Neuronal stem cell (in vitro differentiated cells): Measurements from ENCODE around the gene PTPRG.
A peak's percentile ranks its signal among the peaks of the same experiment; 100 is the strongest.

Experiments used
- DNase-seq: peaks from one replicate; pipeline ENCODE4 v3.0.0-alpha.2; 2013; ENCODE audit warnings: low spot score
- H2AFZ ChIP-seq: one replicate; pipeline ENCODE4 v1.6.1; 2013; ENCODE audit warnings: mild to moderate bottlenecking, low read length, inconsistent platforms
- H2AK5ac ChIP-seq: 2 replicates; pipeline ENCODE4 v1.6.1; 2013; ENCODE audit warnings: low read depth, mild to moderate bottlenecking, inconsistent platforms, low read length, moderate library complexity, mixed read lengths
- H2BK120ac ChIP-seq: 2 replicates; pipeline ENCODE4 v1.6.1; 2013; ENCODE audit warnings: low read depth, mild to moderate bottlenecking, inconsistent platforms, low read length, moderate library complexity, mixed read lengths
- H2BK12ac ChIP-seq: one replicate; pipeline ENCODE4 v1.6.1; 2013; ENCODE audit warnings: low read length, inconsistent platforms
- H2BK15ac ChIP-seq: 2 replicates; pipeline ENCODE4 v1.6.1; 2013; ENCODE audit warnings: mild to moderate bottlenecking, low read length, inconsistent platforms, mixed read lengths
- H2BK5ac ChIP-seq: one replicate; pipeline ENCODE4 v1.6.1; 2013; ENCODE audit warnings: inconsistent platforms, mild to moderate bottlenecking, low read length, moderate library complexity
- H3K14ac ChIP-seq: one replicate; pipeline ENCODE4 v1.6.1; 2013; ENCODE audit warnings: low read length, inconsistent platforms
- H3K18ac ChIP-seq: 2 replicates; pipeline ENCODE4 v1.6.1; 2013; ENCODE audit warnings: low read length, inconsistent platforms
- H3K23ac ChIP-seq: 2 replicates; pipeline ENCODE4 v1.6.1; 2013; ENCODE audit warnings: low read depth, mild to moderate bottlenecking, mixed read lengths, low read length, inconsistent platforms; ENCODE audit not compliant: poor library complexity
- H3K27ac ChIP-seq: replicated peaks from 3 replicates; pipeline ENCODE4 v1.5.1; 2013; ENCODE audit warnings: low read length, inconsistent platforms
- H3K27me3 ChIP-seq, 3 experiments: 2 replicates each; pipeline ENCODE4 v1.6.1; 2013; ENCODE audit warnings: low read length in 3 of 3, mild to moderate bottlenecking in 2 of 3, inconsistent platforms in 1 of 3, low read depth in 1 of 3, mixed read lengths in 1 of 3, moderate library complexity in 1 of 3; ENCODE audit not compliant: control insufficient read depth in 3 of 3, insufficient read depth in 3 of 3
- H3K36me3 ChIP-seq, 2 donors: replicated peaks in 1 of 2; 2 replicates each; pipeline ENCODE4 v1.6.1; 2013; ENCODE audit warnings: low read length in 2 of 2; ENCODE audit not compliant: control insufficient read depth in 2 of 2, insufficient read depth in 2 of 2
- H3K4ac ChIP-seq: 2 replicates; pipeline ENCODE4 v1.6.1; 2013; ENCODE audit warnings: inconsistent platforms, mild to moderate bottlenecking, low read length, moderate library complexity
- H3K4me1 ChIP-seq, 2 donors: 1 replicate in 1 of 2; 2 replicates in 1 of 2; pipeline ENCODE4 v1.6.1; 2013; ENCODE audit warnings: low read length in 2 of 2, low read depth in 1 of 2; ENCODE audit not compliant: control insufficient read depth in 2 of 2, insufficient read depth in 1 of 2
- H3K4me2 ChIP-seq: one replicate; pipeline ENCODE4 v1.6.1; 2013; ENCODE audit warnings: mild to moderate bottlenecking, low read length, inconsistent platforms; ENCODE audit not compliant: insufficient read depth, poor library complexity, severe bottlenecking
- H3K4me3 ChIP-seq, 2 donors: 2 replicates each; pipeline ENCODE4 v1.5.1; 2013; ENCODE audit warnings: low read length in 2 of 2, mild to moderate bottlenecking in 2 of 2, inconsistent platforms in 1 of 2, moderate library complexity in 1 of 2
- H3K79me1 ChIP-seq: one replicate; pipeline ENCODE4 v1.6.1; 2013; ENCODE audit warnings: low read depth, mild to moderate bottlenecking, inconsistent platforms, low read length, moderate library complexity
- H3K9ac ChIP-seq: one replicate; pipeline ENCODE4 v1.6.1; 2013; ENCODE audit warnings: mild to moderate bottlenecking, low read depth, low read length, inconsistent platforms; ENCODE audit not compliant: poor library complexity
- H3K9me3 ChIP-seq, 2 donors: replicated peaks in 1 of 2; 2 replicates each; pipeline versions ENCODE3 to v1.6.1; 2013; ENCODE audit warnings: low read length in 2 of 2, mild to moderate bottlenecking in 2 of 2, inconsistent platforms in 1 of 2, low read depth in 1 of 2, mixed read lengths in 1 of 2, moderate library complexity in 1 of 2; ENCODE audit not compliant: control insufficient read depth in 2 of 2, insufficient read depth in 1 of 2
- H4K8ac ChIP-seq: one replicate; pipeline ENCODE4 v1.6.1; 2013; ENCODE audit warnings: low read depth, mild to moderate bottlenecking, inconsistent platforms, low read length, moderate library complexity
- H4K91ac ChIP-seq: one replicate; pipeline ENCODE4 v1.6.1; 2013; ENCODE audit warnings: low read length, low read depth, mild to moderate bottlenecking, inconsistent platforms; ENCODE audit not compliant: poor library complexity
- WGBS, 2 donors: extraction: QIAGEN DNeasy Blood & Tissue Kit; methylation state at CpG; one replicate each; pipeline ENCODE4 v1.1.7; 2013; ENCODE audit warnings: missing lambda C conversion rate in 2 of 2, mixed read lengths in 1 of 2; ENCODE audit not compliant: insufficient read length in 2 of 2, insufficient replicate concordance in 1 of 2; ENCODE audit errors: extremely low coverage in 2 of 2; 5-methylcytosine and 5-hydroxymethylcytosine counted together

PTPRG gene

DNA sequence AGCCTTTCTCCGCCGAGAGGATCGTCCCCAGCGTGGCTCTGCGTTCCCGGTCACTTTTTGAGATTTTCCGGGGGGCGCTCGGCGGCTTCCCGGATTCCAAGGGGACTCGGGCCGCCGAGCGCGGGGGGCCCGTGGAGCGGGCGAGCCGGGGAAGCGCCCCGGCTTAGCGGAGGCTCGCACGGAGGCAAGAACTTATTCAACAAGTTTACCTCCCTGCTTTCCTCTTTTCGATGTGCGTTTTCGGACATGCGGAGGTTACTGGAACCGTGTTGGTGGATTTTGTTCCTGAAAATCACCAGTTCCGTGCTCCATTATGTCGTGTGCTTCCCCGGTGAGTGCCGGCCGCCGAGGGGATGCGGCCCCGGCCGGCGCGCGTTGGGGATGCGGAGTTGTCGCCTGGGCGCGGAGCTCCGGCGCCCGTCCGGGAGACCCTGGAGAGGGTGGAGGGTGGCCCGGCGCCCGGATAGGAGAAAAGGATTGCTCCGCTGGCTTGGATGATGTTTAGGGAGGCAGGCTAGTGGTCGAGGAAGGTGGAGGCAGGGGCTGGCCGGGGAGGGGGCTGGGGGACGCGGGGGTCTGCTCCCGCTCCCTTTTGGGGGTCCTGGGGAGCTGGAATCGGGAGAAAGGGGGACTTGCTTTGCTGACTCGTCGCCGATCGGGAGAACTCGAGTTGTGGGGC lies 810 bp downstream of the PTPRG start:
- DNase-seq, result no peak
- Histone ChIP-seq H3K36me3 (no peaks in the 10 kb centered on the region), H3K4me3 (peak overlapping the region; percentile 73 to 88), H3K9ac (peak overlapping the region; percentile 96), H3K9me3 (peaks cover 3 to 12% of the 10 kb centered on the region in 2 donors), H2AFZ (peak overlapping the region; percentile 99), H3K14ac (peak overlapping the region; percentile 65), H4K8ac (no peak overlapping the region), H3K18ac (peak overlapping the region; percentile 98), H3K79me1 (no peaks in the 10 kb centered on the region), H4K91ac (no peak overlapping the region), H3K4me2 (peak overlapping the region; percentile 74), H3K4ac (no peak overlapping the region), H2AK5ac (peak overlapping the region; percentile 57), H2BK5ac (peak overlapping the region; percentile 95), H3K27me3 (peaks cover 0 to 17% (median 0%) of the 10 kb centered on the region in 3 experiments), H2BK12ac (no peak overlapping the region), H3K4me1 (peaks cover 5 to 8% of the 10 kb centered on the region in 2 donors), H3K27ac (peak overlapping the region; percentile 99), H2BK120ac (peak overlapping the region; percentile 44), H2BK15ac (peak overlapping the region; percentile 1), H3K23ac (peak overlapping the region; percentile 58)
- WGBS, 2 donors, result no CpG with 5 or more reads among the region's 65 CpGs

DNA sequence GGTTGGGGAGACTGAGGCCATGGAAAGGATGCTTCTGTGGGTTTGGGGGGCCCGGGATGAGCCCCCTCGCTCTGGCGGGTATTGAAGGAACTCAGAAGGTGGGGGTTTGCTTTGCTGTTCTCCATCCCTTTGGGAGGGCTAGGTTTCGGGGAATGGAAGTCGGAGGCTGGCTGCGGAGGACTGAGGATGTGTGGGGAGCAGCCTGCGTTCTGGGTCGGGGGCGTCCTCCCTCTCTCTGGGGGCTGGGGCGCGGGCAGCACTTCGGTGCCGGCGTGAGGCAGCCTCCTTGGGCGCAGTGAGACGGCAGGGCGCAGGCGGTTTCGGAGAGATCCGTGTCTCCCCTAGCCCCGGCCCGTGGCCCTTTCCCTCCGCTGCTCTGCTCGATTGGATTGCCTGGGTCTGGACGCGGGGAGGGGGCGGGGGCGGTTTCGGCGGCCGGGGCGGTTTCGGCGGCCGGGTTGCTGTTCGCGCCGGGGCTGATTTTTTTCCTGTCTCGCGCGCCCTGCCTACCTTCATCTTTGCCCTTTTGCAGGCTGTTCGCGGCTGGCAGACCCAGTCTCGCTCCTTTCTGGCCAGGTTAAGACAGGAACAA lies 1.4 kb downstream of the PTPRG start:
- no peak for DNase-seq
- H2BK5ac ChIP-seq, result peak overlapping the region; percentile 85
- H3K4me2 ChIP-seq, result peak overlapping the region; percentile 74
- peak overlapping the region; percentile 73 for H2AK5ac ChIP-seq
- H3K4me1 ChIP-seq, result peaks cover 5 to 8% of the 10 kb centered on the region in 2 donors
- peak overlapping the region; percentile 77 for H3K14ac ChIP-seq
- H3K27ac ChIP-seq, result no peak overlapping the region
- H2BK120ac ChIP-seq, result no peak overlapping the region
- no peak overlapping the region for H4K91ac ChIP-seq
- H4K8ac ChIP-seq, result no peak overlapping the region
- H3K79me1 ChIP-seq, result no peaks in the 10 kb centered on the region
- H3K4me3 ChIP-seq, result peak overlapping the region; percentile 73 to 88
- H2BK12ac ChIP-seq, result no peak overlapping the region
- no CpG with 5 or more reads among the region's 44 CpGs for WGBS, 2 donors
- H3K27me3 ChIP-seq, result peaks cover 0 to 11% (median 0%) of the 10 kb centered on the region in 3 experiments
- H3K18ac ChIP-seq, result peak overlapping the region; percentile 97
- H3K9ac ChIP-seq, result peak overlapping the region; percentile 96
- H2AFZ ChIP-seq, result peak overlapping the region; percentile 99
- peak overlapping the region; percentile 58 for H3K23ac ChIP-seq
- peaks cover 3 to 9% of the 10 kb centered on the region in 2 donors for H3K9me3 ChIP-seq
- peak overlapping the region; percentile 77 for H2BK15ac ChIP-seq
- H3K36me3 ChIP-seq, result no peaks in the 10 kb centered on the region
- no peak overlapping the region for H3K4ac ChIP-seq

DNA sequence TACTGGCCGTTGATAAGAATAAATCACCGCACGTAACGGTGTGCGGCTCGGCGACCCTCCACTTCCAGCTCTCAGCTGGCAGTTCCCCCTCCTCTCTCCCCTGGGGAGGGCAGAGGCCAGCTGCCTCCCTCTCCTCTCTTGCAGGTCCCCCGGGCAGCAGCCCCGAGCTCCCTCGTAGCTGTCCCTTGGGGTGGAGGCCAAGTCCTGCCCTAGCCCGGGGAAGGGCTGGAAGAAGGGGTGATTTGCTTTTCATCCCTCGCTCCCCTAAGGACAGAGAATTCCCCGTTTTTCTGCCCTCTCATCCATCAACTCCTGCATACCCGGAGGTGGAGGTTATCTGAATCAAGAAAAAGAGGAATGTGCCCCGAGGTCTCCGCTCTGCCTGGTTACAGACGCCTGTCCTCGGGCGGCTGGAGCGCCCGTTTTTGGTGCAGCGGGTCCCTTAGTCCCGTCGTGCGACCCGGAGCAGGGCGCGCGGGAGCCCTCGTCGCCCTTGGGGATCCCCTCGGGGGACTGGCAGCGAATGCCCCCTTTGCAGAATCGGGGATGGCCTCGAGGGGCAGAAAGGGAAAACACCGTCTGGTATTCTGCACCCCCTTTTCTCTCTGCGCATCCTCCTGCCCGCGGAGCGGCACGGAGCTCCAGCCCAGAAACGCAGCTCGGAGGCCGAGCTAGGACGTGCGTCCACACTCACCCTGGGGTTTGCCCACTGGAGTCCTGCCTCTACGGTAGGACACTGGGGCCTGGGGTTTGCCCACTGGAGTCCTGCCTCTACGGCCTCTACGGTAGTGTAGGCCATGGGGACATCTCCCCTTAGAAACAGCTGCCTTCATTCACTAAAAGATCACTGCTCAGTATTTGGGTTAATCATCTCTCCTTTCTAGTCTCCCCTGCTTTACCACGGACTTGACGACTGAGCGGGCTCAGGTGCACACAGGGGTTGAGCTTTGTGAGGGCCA lies 2.2 kb downstream of the PTPRG start:
- peak overlapping the region; percentile 25 for H2BK12ac ChIP-seq
- peak overlapping the region; percentile 74 for H3K4me2 ChIP-seq
- peaks cover 5 to 8% of the 10 kb centered on the region in 2 donors for H3K4me1 ChIP-seq
- peak overlapping the region; percentile 77 for H2BK15ac ChIP-seq
- no peak overlapping the region for H4K91ac ChIP-seq
- H3K9ac ChIP-seq, result peak overlapping the region; percentile 96
- no peak overlapping the region for H3K4ac ChIP-seq
- peak overlapping the region; percentile 99 for H2AFZ ChIP-seq
- H2BK120ac ChIP-seq, result peak overlapping the region; percentile 29
- H3K36me3 ChIP-seq, result no peaks in the 10 kb centered on the region
- WGBS, 2 donors, result no CpG with 5 or more reads among the region's 52 CpGs
- H3K4me3 ChIP-seq, result peak overlapping the region; percentile 73 to 88
- no peak for DNase-seq
- H3K27me3 ChIP-seq, result peaks cover 0 to 3% (median 0%) of the 10 kb centered on the region in 3 experiments
- H4K8ac ChIP-seq, result no peak overlapping the region
- peaks cover 0 to 1% of the 10 kb centered on the region in 2 donors for H3K9me3 ChIP-seq
- peak overlapping the region; percentile 73 for H2AK5ac ChIP-seq
- H2BK5ac ChIP-seq, result peak overlapping the region; percentile 85
- peak overlapping the region; percentile 77 for H3K14ac ChIP-seq
- H3K18ac ChIP-seq, result peak overlapping the region; percentile 97
- no peaks in the 10 kb centered on the region for H3K79me1 ChIP-seq
- no peak overlapping the region for H3K27ac ChIP-seq
- peak overlapping the region; percentile 58 for H3K23ac ChIP-seq
